IPS-18a (cell line): Measurements from ENCODE around the gene ZNF76.

ENCODE experiments used
- H3K27ac ChIP-seq: one replicate; pipeline ENCODE4 v1.5.1; 2013; ENCODE audit warnings: low read length
- H3K27me3 ChIP-seq: one replicate; pipeline ENCODE4 v1.6.1; 2013; ENCODE audit warnings: mild to moderate bottlenecking, low read length; ENCODE audit not compliant: control insufficient read depth, insufficient read depth
- H3K36me3 ChIP-seq: one replicate; pipeline ENCODE4 v1.6.1; 2013; ENCODE audit warnings: low read depth, low read length; ENCODE audit not compliant: control insufficient read depth
- H3K4me1 ChIP-seq: one replicate; pipeline ENCODE4 v1.6.1; 2013; ENCODE audit warnings: low read depth, low read length; ENCODE audit not compliant: control insufficient read depth
- H3K4me3 ChIP-seq: one replicate; pipeline ENCODE4 v1.5.1; 2013; ENCODE audit warnings: low read length
- H3K9ac ChIP-seq: one replicate; pipeline ENCODE4 v1.6.1; 2013; ENCODE audit warnings: mild to moderate bottlenecking, low read length, moderate library complexity
- H3K9me3 ChIP-seq: one replicate; pipeline ENCODE4 v1.6.1; 2013; ENCODE audit warnings: low read depth, low read length; ENCODE audit not compliant: control insufficient read depth

Gene ZNF76

GRCh38 chr6:35343092-35343834, 83.7 kb downstream of the ZNF76 start:
- H3K27me3 ChIP-seq = peaks cover 7% of the 10 kb centered on the region
- peak overlapping the region; percentile 65 for H3K9ac ChIP-seq
- H3K36me3 ChIP-seq = no peaks in the 10 kb centered on the region
- H3K4me1 ChIP-seq = peaks cover 6% of the 10 kb centered on the region
- no peaks in the 10 kb centered on the region for H3K9me3 ChIP-seq
- peak overlapping the region; percentile 86 for H3K4me3 ChIP-seq
- H3K27ac ChIP-seq = no peak overlapping the region

- no peaks in the 10 kb centered on the region for H3K9me3 ChIP-seq
- H3K4me3 ChIP-seq = no peak overlapping the region
- H3K4me1 ChIP-seq = peaks cover 6% of the 10 kb centered on the region
- H3K36me3 ChIP-seq = no peaks in the 10 kb centered on the region
- H3K27ac ChIP-seq = no peak overlapping the region
- H3K9ac ChIP-seq = no peak overlapping the region
- H3K27me3 ChIP-seq = peaks cover 7% of the 10 kb centered on the region
These were observed 84.5 kb downstream of the ZNF76 start for GRCh38 chr6:35343835-35344550.
